HAP-1 (cell line): ENCODE results near the gene KCTD8.
A peak's percentile ranks its signal among the peaks of the same experiment; 100 is the strongest.

ENCODE experiments used
- DNase-seq, 2 experiments: peaks; one replicate each; pipeline ENCODE4 v3.0.0-alpha.2; 2016 to 2020; ENCODE audit warnings: low spot score in 2 of 2
- H3K27me3 ChIP-seq: fragments of 250-450 bp; sonication (Bioruptor Pico); 2 replicates; pipeline ENCODE4 v1.5.1; 2020; ENCODE audit warnings: low read depth, mild to moderate bottlenecking, moderate library complexity
- H3K36me3 ChIP-seq: fragments of 250-450 bp; sonication (Bioruptor Pico); replicated peaks from 2 replicates; pipeline ENCODE4 v1.5.1; 2020; ENCODE audit warnings: mild to moderate bottlenecking
- H3K4me1 ChIP-seq: fragments of 250-450 bp; sonication (Bioruptor Pico); 2 replicates; pipeline ENCODE4 v1.5.1; 2020; ENCODE audit warnings: mild to moderate bottlenecking
- H3K4me3 ChIP-seq: fragments of 250-450 bp; sonication (Bioruptor Pico); 2 replicates; pipeline ENCODE4 v1.5.1; 2020; ENCODE audit warnings: mild to moderate bottlenecking, moderate library complexity
- H3K9me3 ChIP-seq: fragments of 250-450 bp; sonication (Bioruptor Pico); 2 replicates; pipeline ENCODE4 v1.5.1; 2020; ENCODE audit warnings: mild to moderate bottlenecking, moderate library complexity
- in situ Hi-C: fragments of 300-500 bp; cut with MboI; formaldehyde crosslinking; loops from 3 replicates; pipeline ENCODE4 v1.14.3; 2020; ENCODE audit warnings: low sequenced_read_pairs, inconsistent platforms, mixed read lengths

The KCTD8 gene

GRCh38 chr4:44422912-44423311, 25.7 kb downstream of the KCTD8 start:
- in situ Hi-C loops, result no loop called here

GRCh38 chr4:44421330-44422065, 27.1 kb downstream of the KCTD8 start:
- Histone ChIP-seq H3K9me3 (no peaks in the 10 kb centered on the region), H3K27me3 (no peaks in the 10 kb centered on the region; the same call in 1 of the 2 replicates), H3K4me1 (no peaks in the 10 kb centered on the region), H3K36me3 (no peaks in the 10 kb centered on the region), H3K4me3 (no peak overlapping the region)
- DNase-seq, result no peak
- in situ Hi-C loops, result no loop called here

More at GRCh38 chr4:44422912-44423311, 25.7 kb downstream of the KCTD8 start:
- Histone ChIP-seq H3K27me3 (no peaks in the 10 kb centered on the region; the same call in 1 of the 2 replicates), H3K9me3 (no peaks in the 10 kb centered on the region), H3K4me3 (no peak overlapping the region), H3K36me3 (no peaks in the 10 kb centered on the region), H3K4me1 (no peaks in the 10 kb centered on the region)
- no peak for DNase-seq

- no peak overlapping the region for H3K4me3 ChIP-seq
- DNase-seq, result peak; percentile 8 to 56
- peaks cover 8% of the 10 kb centered on the region; the same call in 1 of the 2 replicates for H3K4me1 ChIP-seq
- no peaks in the 10 kb centered on the region for H3K27me3 ChIP-seq
- no peaks in the 10 kb centered on the region for H3K36me3 ChIP-seq
- in situ Hi-C loops, result no loop called here
- H3K9me3 ChIP-seq, result no peaks in the 10 kb centered on the region
Observed at GRCh38 chr4:44415251-44415650, 33.4 kb downstream of the KCTD8 start.

- DNase-seq, result no peak
- Histone ChIP-seq H3K4me1 (no peaks in the 10 kb centered on the region), H3K4me3 (no peak overlapping the region), H3K27me3 (no peaks in the 10 kb centered on the region), H3K9me3 (no peaks in the 10 kb centered on the region), H3K36me3 (no peaks in the 10 kb centered on the region)
- in situ Hi-C loops, result no loop called here
Observed at GRCh38 chr4:44368413-44369167, 80.0 kb downstream of the KCTD8 start.

GRCh38 chr4:44354172-44354571, 94.4 kb downstream of the KCTD8 start:
- no peaks in the 10 kb centered on the region for H3K27me3 ChIP-seq

GRCh38 chr4:44351069-44351468, 97.5 kb downstream of the KCTD8 start:
- H3K4me3 ChIP-seq, result no peak overlapping the region
- H3K4me1 ChIP-seq, result no peaks in the 10 kb centered on the region
- H3K36me3 ChIP-seq, result no peaks in the 10 kb centered on the region
- H3K9me3 ChIP-seq, result no peaks in the 10 kb centered on the region
- H3K27me3 ChIP-seq, result no peaks in the 10 kb centered on the region
- no peak for DNase-seq
- in situ Hi-C loops, result no loop called here

More at GRCh38 chr4:44354172-44354571, 94.4 kb downstream of the KCTD8 start:
- Histone ChIP-seq H3K4me3 (no peak overlapping the region), H3K9me3 (no peaks in the 10 kb centered on the region), H3K4me1 (no peaks in the 10 kb centered on the region), H3K36me3 (no peaks in the 10 kb centered on the region)
- DNase-seq, result no peak
- in situ Hi-C loops, result no loop called here

GRCh38 chr4:44342800-44343199, 105.8 kb downstream of the KCTD8 start:
- no peak for DNase-seq
- Histone ChIP-seq H3K27me3 (no peaks in the 10 kb centered on the region), H3K36me3 (no peaks in the 10 kb centered on the region), H3K9me3 (no peaks in the 10 kb centered on the region), H3K4me1 (no peaks in the 10 kb centered on the region), H3K4me3 (no peak overlapping the region)
- in situ Hi-C loops, result no loop called here

- Histone ChIP-seq H3K4me1 (no peaks in the 10 kb centered on the region), H3K36me3 (no peaks in the 10 kb centered on the region), H3K9me3 (no peaks in the 10 kb centered on the region), H3K4me3 (no peak overlapping the region), H3K27me3 (no peaks in the 10 kb centered on the region)
- no peak for DNase-seq
- in situ Hi-C loops, result no loop called here
Observed at GRCh38 chr4:44326741-44327140, 121.9 kb downstream of the KCTD8 start.

GRCh38 chr4:44320833-44321232, 127.8 kb downstream of the KCTD8 start:
- no peaks in the 10 kb centered on the region for H3K4me1 ChIP-seq
- H3K4me3 ChIP-seq, result no peak overlapping the region
- no peaks in the 10 kb centered on the region for H3K36me3 ChIP-seq
- H3K27me3 ChIP-seq, result no peaks in the 10 kb centered on the region
- DNase-seq, result no peak
- in situ Hi-C loops, result no loop called here
- no peaks in the 10 kb centered on the region for H3K9me3 ChIP-seq

GRCh38 chr4:44319129-44319528, 129.5 kb downstream of the KCTD8 start:
- H3K4me1 ChIP-seq, result no peaks in the 10 kb centered on the region
- peak in 1 of 2 experiments; percentile 33 for DNase-seq
- H3K9me3 ChIP-seq, result no peaks in the 10 kb centered on the region
- in situ Hi-C loops, result no loop called here
- H3K4me3 ChIP-seq, result no peak overlapping the region
- H3K27me3 ChIP-seq, result no peaks in the 10 kb centered on the region
- no peaks in the 10 kb centered on the region for H3K36me3 ChIP-seq

- in situ Hi-C loops, result no loop called here
- Histone ChIP-seq H3K4me1 (no peaks in the 10 kb centered on the region), H3K9me3 (no peaks in the 10 kb centered on the region), H3K4me3 (no peak overlapping the region), H3K36me3 (no peaks in the 10 kb centered on the region), H3K27me3 (no peaks in the 10 kb centered on the region)
- DNase-seq, result no peak
Observed at GRCh38 chr4:44313702-44314101, 134.9 kb downstream of the KCTD8 start.

- in situ Hi-C loops, result no loop called here
- H3K4me3 ChIP-seq, result no peak overlapping the region
- DNase-seq, result no peak
Observed at GRCh38 chr4:44287505-44287904, 161.1 kb downstream of the KCTD8 start.

GRCh38 chr4:44279469-44279868, 169.1 kb downstream of the KCTD8 start:
- in situ Hi-C loops, result no loop called here
- DNase-seq, result no peak
- Histone ChIP-seq H3K4me1 (no peaks in the 10 kb centered on the region), H3K27me3 (no peaks in the 10 kb centered on the region), H3K4me3 (no peak overlapping the region), H3K36me3 (no peaks in the 10 kb centered on the region), H3K9me3 (no peaks in the 10 kb centered on the region)

More at GRCh38 chr4:44287505-44287904, 161.1 kb downstream of the KCTD8 start:
- no peaks in the 10 kb centered on the region for H3K9me3 ChIP-seq
- no peaks in the 10 kb centered on the region for H3K36me3 ChIP-seq
- no peaks in the 10 kb centered on the region for H3K4me1 ChIP-seq
- peaks cover 2% of the 10 kb centered on the region for H3K27me3 ChIP-seq

- in situ Hi-C loops, result no loop called here
- no peaks in the 10 kb centered on the region for H3K4me1 ChIP-seq
- DNase-seq, result no peak
Observed at GRCh38 chr4:44279066-44279465, 169.5 kb downstream of the KCTD8 start.

More at GRCh38 chr4:44279066-44279465, 169.5 kb downstream of the KCTD8 start:
- Histone ChIP-seq H3K4me3 (no peak overlapping the region), H3K9me3 (no peaks in the 10 kb centered on the region), H3K36me3 (no peaks in the 10 kb centered on the region), H3K27me3 (no peaks in the 10 kb centered on the region)
